HG02642 (cell line): ENCODE measurements around the gene CKMT1B.
"Not testable (repeated sequence)": the region's sequence is repeated elsewhere in the genome, so short reads cannot be mapped to it uniquely, and the experiment has no call there.

Source experiments
- ATAC-seq: cut with Tn5 transposase; IDR thresholded peaks from one replicate; pipeline ENCODE4 v1.9.1; 2021; ENCODE audit warnings: mild to moderate bottlenecking; ENCODE audit not compliant: unreplicated experiment, poor library complexity

The CKMT1B gene

DNA sequence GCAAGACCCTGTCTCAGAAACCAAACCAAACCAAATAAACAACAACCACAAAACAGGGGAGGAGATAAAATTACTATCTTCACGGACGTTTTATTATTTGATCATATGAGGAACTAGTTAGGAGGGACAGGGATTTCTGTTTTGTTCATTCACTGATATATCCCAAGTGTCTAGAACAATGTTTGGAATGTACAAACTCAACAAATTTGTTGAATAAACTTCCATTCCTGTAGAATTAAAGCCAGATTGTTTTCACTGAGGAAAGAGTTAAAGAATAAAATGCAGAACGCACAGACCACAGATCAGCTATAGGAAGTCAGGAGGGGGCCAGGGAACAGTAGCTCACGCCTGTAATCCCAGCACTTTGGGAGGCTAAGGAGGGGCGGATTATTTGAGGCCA lies 31.3 kb downstream of the CKMT1B start:
- ATAC-seq: no peak

DNA sequence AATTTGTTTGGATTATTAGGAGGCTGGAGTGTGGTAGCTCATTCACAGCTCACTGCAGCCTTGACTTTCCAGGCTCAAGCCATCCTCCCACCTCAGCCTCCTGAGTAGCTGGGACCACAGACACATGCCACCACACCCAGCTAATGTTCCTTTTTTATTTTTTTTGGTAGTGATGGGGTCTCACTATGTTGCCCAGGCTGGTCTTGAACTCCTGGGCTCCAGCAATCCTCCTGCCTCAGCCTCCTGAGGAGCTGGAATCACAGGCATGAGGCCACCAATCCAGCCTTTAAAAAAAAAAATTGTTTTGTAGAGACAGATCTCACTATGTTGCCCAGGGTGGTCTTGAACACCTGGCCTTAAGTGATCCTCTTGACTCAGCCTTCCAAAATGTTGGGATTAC lies 33.1 kb downstream of the CKMT1B start:
- not testable (repeated sequence) for ATAC-seq

DNA sequence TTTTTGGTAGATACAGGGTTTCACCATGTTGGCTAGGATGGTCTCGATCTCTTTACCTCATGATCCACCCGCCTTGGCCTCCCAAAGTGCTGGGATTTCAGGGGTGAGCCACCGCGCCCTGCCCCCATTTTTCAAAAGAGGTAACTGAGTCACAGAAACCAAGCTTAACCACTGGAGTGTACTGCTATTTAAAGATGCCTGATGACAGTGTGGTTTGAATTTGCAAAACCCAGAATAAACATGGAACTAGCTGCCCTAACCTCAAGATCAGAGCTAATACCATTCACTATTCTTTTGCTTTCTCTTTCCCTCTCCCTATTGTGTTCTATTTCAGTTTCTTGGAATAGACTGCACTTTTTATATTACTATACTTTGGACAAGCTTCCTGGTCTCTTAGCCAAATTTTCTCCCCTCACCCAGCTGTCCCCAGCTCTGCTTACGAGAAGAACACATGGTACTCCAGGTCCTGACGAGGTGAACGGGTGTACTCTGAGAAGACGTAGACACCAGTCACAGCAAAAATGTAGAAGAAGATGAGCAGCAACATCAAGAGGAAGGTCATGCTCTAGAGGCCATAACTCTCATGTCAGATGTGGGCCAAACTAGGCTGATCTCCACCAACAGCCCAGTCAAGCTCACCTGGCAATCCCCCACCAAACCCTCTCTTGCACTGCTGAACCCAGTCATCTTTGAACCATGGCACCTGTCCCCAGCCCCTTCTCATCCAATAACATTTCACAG lies 44.8 kb downstream of the CKMT1B start:
- ATAC-seq: peak; percentile 43
